Measurements from ENCODE around the gene VGLL2. TPM values are rescaled to one million over a fixed set of nuclear protein-coding genes. Genes with fewer than 3 reads are reported as not detected.

Gene VGLL2
- total RNA-seq, 6 donors from 2014 or later: not detected

DNA sequence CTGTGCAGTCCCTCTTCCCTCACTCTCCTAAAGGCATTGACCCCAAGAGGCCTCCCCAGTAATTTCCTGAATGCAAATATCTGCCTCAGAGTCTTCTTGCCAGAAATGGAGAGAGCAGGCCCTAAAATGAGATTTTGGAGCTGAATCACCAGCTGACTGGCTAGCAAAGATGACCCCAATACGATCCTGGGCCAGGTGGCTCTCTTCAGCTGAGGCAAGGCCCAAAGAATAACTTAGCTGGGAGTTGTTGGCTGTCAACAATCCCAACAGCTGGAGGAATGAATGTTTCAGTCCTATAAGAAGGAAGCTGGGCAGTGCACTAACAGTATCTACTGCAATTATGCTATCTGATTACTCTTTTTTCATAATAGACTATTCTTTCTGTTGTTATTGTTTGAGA is 37.2 kb upstream of the VGLL2 start:
- ATAC-seq (ENCODE audit: low FRiP score in 2 of 2) (no peak), DNase-seq (no peak)
- H3K9me3 ChIP-seq: no peaks in the 10 kb centered on the region
- no peak overlapping the region for H3K4me3 ChIP-seq
- H3K27me3 ChIP-seq: no peaks in the 10 kb centered on the region
- TF ChIP-seq POLR2AphosphoS5 (IDR thresholded peaks at IDR 0.05) (no peak), EP300 (IDR thresholded peaks at IDR 0.05) (no peak)
- WGBS, 2 donors: 65 to 91% methylated on average over 1 of the region's 1 CpG
- H3K36me3 ChIP-seq: no peaks in the 10 kb centered on the region
- no peaks in the 10 kb centered on the region for H3K4me1 ChIP-seq
- H3K27ac ChIP-seq: no peak overlapping the region

DNA sequence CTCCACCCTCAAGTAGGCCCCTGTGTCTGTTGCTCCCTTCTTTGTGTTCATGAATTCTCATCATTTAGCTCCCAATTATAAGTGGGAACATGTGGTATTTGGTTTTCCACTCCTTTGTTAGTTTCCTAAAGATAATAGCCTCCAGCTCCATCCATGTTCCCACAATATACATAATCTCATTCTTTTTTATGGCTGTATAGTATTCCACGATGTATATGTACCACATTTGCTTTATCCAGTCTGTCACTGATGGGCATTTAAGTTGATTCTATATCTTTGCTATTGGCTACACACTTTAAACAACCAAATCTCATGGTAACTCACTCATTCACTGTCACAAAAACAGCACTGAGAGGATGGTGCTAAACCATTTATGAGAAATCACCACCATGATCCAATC is 35.5 kb upstream of the VGLL2 start:
- ATAC-seq (ENCODE audit: low FRiP score in 2 of 2) (no peak), DNase-seq (no peak)
- Histone ChIP-seq H3K36me3 (no peaks in the 10 kb centered on the region), H3K4me1 (no peaks in the 10 kb centered on the region), H3K27me3 (no peaks in the 10 kb centered on the region), H3K27ac (no peak overlapping the region), H3K4me3 (no peak overlapping the region), H3K9me3 (no peaks in the 10 kb centered on the region)
- TF ChIP-seq POLR2A (IDR thresholded peaks at IDR 0.05): no peak
- no peak for TF ChIP-seq EP300 (IDR thresholded peaks at IDR 0.05)
- TF ChIP-seq, protein P1, sequence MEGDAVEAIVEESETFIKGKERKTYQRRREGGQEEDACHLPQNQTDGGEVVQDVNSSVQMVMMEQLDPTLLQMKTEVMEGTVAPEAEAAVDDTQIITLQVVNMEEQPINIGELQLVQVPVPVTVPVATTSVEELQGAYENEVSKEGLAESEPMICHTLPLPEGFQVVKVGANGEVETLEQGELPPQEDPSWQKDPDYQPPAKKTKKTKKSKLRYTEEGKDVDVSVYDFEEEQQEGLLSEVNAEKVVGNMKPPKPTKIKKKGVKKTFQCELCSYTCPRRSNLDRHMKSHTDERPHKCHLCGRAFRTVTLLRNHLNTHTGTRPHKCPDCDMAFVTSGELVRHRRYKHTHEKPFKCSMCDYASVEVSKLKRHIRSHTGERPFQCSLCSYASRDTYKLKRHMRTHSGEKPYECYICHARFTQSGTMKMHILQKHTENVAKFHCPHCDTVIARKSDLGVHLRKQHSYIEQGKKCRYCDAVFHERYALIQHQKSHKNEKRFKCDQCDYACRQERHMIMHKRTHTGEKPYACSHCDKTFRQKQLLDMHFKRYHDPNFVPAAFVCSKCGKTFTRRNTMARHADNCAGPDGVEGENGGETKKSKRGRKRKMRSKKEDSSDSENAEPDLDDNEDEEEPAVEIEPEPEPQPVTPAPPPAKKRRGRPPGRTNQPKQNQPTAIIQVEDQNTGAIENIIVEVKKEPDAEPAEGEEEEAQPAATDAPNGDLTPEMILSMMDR (IDR thresholded peaks at IDR 0.05): no peak
- no peak for TF ChIP-seq POLR2AphosphoS5 (IDR thresholded peaks at IDR 0.05)
- 84 to 85% methylated on average over 1 of the region's 1 CpG for WGBS, 2 donors

DNA sequence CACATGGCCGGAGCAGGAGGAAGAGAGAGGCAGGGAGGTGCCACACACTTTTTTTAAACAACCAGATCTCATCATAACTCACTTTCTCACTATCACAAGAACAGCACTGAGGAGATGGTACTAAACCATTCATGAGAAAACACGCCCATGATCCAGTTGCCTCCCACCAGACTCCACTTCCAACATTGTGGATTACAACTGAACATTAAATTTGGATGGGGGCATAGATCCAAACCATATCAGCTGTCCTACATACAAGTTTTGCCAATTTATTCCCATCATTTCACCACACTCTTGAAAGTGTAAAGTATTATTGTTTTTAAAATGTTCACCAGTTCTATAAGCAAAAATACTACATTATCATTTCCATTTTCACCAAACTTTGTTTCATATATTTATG is 33.9 kb upstream of the VGLL2 start:
- 80 to 81% methylated on average over 2 of the region's 2 CpGs for WGBS, 2 donors

DNA sequence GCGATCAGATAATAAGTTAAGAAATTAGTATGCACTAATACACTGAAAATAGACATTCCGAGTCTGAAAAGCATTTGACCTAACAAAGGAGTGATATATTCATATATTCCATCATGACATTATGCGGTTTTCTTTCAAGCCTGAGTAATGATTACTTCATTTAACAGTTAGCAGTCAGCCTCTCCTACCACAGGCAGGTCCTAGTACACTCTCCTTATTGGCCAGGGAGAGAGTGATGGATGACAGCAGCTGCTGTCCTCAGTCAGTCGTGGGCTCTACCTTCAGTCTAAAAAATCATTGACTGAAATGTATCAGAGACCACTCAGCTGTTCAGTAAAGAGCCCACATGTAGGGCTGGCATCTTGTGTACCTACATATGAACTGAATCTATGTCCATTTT is 33.2 kb upstream of the VGLL2 start:
- H3K9me3 ChIP-seq: no peaks in the 10 kb centered on the region
- no peak overlapping the region for H3K27ac ChIP-seq
- H3K4me1 ChIP-seq: no peaks in the 10 kb centered on the region
- 65 to 78% methylated on average over 4 of the region's 4 CpGs for WGBS, 2 donors
- no peak overlapping the region for H3K4me3 ChIP-seq
- TF ChIP-seq EP300 (IDR thresholded peaks at IDR 0.05) (no peak), POLR2AphosphoS5 (IDR thresholded peaks at IDR 0.05) (no peak), POLR2A (IDR thresholded peaks at IDR 0.05) (no peak)
- TF ChIP-seq, protein P1 (IDR thresholded peaks at IDR 0.05): no peak
- no peak for DNase-seq
- no peaks in the 10 kb centered on the region for H3K27me3 ChIP-seq
- ATAC-seq (ENCODE audit: low FRiP score in 2 of 2): peak in 1 of 2 donors; percentile 53
- no peaks in the 10 kb centered on the region for H3K36me3 ChIP-seq

More for the DNA sequence above, 33.9 kb upstream of the VGLL2 start:
- Histone ChIP-seq H3K27ac (no peak overlapping the region), H3K4me1 (no peaks in the 10 kb centered on the region), H3K4me3 (no peak overlapping the region), H3K36me3 (no peaks in the 10 kb centered on the region), H3K9me3 (no peaks in the 10 kb centered on the region), H3K27me3 (no peaks in the 10 kb centered on the region)
- DNase-seq: no peak
- TF ChIP-seq, protein P1 (IDR thresholded peaks at IDR 0.05): no peak
- TF ChIP-seq POLR2AphosphoS5 (IDR thresholded peaks at IDR 0.05) (no peak), POLR2A (IDR thresholded peaks at IDR 0.05) (no peak), EP300 (IDR thresholded peaks at IDR 0.05) (no peak)
- no peak for ATAC-seq (ENCODE audit: low FRiP score in 2 of 2)

DNA sequence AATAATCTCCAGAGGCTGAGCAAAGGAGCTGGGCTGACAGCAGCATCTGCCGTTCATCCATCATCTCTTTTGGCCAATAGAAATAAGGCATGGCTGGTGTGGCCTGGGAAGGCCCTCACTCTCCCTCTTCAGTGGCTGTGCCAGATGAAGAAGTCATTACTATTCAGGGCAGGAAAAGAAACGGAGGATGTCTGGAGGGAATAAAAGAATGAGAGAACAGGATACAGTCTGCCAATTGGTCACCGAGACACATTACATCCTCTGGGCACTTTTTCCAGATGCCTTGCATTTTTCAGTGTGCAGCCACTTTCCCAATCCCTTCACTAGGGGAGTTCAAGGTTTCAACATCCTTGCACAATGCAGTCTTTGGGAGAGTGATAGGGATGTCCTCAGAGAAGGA is 32.2 kb upstream of the VGLL2 start:
- TF ChIP-seq POLR2AphosphoS5 (IDR thresholded peaks at IDR 0.05) (no peak), POLR2A (IDR thresholded peaks at IDR 0.05) (no peak), EP300 (IDR thresholded peaks at IDR 0.05) (no peak)
- TF ChIP-seq, protein P1 (IDR thresholded peaks at IDR 0.05): no peak
- whole genome bisulfite sequencing, 2 donors: 60 to 68% methylated on average over 3 of the region's 3 CpGs
- no peaks in the 10 kb centered on the region for H3K9me3 ChIP-seq
- H3K4me1 ChIP-seq: no peaks in the 10 kb centered on the region
- no peak overlapping the region for H3K4me3 ChIP-seq
- DNase-seq (no peak), ATAC-seq (ENCODE audit: low FRiP score in 2 of 2) (peak in 1 of 2 donors; percentile 77)
- H3K27me3 ChIP-seq: no peaks in the 10 kb centered on the region
- H3K27ac ChIP-seq: no peak overlapping the region
- H3K36me3 ChIP-seq: no peaks in the 10 kb centered on the region
